AG09319 (cell line): Measurements from ENCODE around the gene KIAA1191.

Experiments used
- DNase-seq: peaks from one replicate; pipeline ENCODE4 v3.0.0-alpha.2; 2010; ENCODE audit warnings: low read depth; ENCODE audit errors: extremely low read depth
- TF ChIP-seq, protein P1 (sequence below): IDR thresholded peaks from 2 replicates; pipeline ENCODE4 v1.5.1; 2011; ENCODE audit warnings: low read depth, mild to moderate bottlenecking, inconsistent platforms, low read length, moderate library complexity

Gene KIAA1191

DNA sequence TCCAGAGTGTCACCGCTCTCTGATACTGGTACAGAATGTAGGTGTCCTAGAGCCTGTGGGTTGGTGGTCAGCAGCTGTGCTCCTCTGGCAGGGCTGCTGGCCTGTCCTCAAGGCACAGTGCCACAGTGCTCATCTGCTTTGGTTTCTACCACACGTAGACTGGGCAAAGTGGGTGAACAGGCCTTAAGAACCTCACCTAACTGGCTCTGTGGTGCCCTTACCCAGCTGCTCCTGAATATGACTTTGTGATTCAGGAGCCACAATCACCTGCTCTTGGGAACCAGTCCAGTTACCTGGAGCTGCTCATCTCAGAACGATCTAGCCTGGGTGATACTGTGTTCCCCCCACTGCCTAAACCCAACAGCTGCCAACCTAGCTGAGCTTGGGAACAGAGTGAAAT is 20.4 kb upstream of the KIAA1191 start:
- no peak for DNase-seq
- TF ChIP-seq, protein P1, sequence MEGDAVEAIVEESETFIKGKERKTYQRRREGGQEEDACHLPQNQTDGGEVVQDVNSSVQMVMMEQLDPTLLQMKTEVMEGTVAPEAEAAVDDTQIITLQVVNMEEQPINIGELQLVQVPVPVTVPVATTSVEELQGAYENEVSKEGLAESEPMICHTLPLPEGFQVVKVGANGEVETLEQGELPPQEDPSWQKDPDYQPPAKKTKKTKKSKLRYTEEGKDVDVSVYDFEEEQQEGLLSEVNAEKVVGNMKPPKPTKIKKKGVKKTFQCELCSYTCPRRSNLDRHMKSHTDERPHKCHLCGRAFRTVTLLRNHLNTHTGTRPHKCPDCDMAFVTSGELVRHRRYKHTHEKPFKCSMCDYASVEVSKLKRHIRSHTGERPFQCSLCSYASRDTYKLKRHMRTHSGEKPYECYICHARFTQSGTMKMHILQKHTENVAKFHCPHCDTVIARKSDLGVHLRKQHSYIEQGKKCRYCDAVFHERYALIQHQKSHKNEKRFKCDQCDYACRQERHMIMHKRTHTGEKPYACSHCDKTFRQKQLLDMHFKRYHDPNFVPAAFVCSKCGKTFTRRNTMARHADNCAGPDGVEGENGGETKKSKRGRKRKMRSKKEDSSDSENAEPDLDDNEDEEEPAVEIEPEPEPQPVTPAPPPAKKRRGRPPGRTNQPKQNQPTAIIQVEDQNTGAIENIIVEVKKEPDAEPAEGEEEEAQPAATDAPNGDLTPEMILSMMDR, result no peak

DNA sequence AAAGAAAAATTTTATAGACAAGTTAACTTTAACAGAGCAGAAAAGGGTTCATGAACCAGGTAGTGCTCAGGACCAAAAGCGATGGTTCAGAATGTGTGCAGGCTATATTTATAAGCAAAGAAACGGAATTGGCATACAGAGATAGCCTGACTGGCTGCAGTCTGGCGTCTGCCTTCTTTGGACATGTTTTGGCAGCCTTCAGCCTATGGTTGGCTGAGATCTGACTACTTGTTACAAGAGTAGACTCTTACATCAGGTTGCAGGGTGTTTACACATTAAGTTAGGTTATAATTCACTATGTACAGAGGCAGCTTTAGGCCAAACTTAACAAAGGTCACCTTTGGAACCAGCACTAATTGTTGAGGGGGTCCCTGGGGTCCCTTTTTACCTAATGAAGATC is 19.9 kb upstream of the KIAA1191 start:
- TF ChIP-seq, protein P1, result no peak
- no peak for DNase-seq

DNA sequence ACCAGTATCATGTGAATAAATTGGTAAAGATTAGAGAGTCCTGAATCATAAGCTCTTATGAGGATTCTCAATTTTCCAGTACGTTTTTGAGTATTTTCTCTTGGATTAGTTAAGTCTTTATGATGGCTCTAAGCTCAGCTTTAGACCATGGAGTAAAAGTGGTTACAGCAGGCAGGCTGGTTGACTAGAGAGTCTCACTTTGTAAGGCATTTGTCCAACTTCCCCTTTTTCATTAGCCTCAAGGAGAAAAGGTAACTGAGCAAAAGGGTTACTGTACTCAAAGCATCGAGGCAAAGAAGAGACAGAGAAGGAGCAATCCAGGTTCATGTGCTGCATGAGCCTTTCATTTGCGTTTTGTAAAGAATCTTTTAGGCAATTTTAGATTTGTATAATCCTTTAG is 18.3 kb upstream of the KIAA1191 start:
- TF ChIP-seq, protein P1, result no peak
- no peak for DNase-seq

DNA sequence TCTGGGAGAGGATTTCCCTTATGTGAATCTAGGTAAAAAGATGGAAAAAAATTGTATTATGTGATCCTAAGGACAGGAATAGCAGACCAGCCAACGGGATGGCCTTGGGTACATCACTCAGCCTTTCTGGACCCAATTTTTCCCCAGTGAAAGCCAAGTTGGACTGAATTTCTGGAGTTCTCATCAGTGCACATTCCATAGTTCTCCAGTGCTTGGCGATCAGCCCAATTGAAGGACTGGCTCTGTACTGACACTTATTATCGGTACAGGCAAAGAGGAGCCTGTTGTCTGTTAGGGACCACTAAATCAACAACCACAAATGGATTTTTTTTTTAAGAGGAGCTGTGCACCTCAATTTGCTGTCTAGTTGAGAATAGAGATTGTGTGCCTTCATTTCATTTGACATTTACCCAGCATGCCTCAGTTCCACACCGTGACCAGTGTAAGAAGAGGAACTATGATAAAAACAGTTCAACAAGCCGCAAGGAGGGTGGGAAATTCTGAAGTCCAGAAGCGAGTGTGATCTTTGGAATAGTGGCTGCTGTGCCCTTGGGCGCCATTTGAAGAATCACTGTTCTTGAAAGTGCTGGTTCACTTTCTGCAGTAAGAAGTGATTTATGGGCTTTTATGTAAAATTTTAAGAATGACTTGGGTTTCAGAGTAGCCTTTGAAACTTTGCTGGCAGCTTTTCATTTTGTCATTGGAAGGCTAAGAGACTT is 11.7 kb upstream of the KIAA1191 start:
- no peak for DNase-seq

DNA sequence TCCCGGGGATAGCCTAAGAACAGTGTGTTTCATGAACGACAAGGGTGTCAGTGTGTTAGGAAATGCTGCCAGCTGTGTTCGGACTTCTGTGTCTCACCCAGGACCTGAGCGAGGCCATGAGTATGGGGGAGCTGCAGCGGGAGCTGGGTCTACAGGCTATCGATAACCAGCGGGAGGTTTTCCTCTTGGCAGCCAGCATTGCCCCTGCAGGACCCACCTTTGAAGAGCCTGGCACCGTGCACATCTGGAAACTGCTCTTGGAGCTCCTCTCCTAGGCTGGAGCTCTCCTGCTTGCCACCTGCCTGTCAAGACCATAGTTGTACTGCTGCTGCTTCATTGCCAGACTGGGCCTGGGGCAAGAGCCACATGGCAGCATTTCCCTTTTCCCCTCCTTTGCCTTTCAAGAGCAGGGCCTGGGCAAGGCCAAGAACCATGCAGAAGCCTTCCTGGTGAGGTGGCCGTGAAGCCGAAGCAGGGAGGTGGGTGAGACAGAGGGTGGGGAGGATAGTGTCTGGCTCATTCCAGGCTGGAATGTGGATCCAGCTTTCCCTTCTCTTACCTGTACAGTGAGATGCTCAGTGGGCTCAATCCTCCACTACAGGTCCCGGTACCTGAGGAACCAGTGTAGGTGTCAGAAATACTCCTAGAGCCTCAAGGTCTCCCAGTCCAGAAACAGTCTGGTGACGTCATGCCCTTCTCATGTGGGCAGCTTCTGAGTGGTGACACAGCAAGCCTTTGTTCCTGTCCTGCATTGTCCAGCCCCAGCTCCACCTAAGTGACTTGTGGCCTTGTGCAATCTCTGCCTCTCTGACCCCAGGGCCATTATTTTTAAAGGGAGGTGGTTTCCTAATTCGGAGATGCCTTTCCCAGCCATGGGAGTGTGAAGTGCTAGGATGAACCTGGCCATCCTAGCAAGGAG is 10.3 kb upstream of the KIAA1191 start:
- no peak for DNase-seq
- TF ChIP-seq, protein P1, result no peak

More for the DNA sequence above, 11.7 kb upstream of the KIAA1191 start:
- TF ChIP-seq, protein P1, result no peak

DNA sequence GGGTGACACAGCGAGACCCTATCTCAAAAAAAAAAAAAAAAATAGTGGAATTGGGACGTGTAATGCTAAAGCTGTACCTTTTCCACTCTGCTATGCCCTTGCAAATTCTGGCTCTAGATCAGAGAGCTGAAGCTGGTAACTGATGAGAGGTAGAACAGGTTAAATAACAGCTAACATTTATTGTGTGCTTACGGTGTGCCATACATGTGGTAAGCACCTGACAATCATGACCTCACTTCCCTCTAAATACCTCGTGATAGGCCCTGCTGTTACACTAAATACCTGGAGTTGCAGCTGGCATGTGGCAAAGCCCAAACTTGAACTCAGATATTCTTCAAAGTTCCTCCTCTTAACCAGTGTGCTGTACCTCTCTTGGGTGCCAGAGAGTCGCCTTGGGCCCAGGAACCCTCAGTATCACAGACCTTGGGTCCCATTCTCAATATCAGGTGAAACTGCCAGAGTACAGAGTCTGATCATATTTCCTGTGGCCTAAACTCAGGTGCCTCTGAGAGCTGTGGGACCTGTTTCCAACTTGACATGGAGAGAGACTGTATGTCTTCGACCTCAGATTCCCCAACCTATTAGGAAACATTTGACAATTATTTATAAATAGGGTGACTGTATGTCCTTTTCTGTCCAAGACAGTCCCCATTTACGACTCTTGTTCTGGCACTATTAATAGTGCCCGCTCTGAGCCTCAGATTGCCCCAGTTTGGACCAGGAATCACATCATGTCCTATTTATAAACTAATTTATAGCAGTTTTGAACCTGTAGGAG is 8.6 kb upstream of the KIAA1191 start:
- no peak for DNase-seq
- TF ChIP-seq, protein P1, result no peak
